Activated CD8-positive, alpha-beta T cell treated with anti-CD3 and anti-CD28 coated beads, Interleukin-2, amount 10 ng/mL, durations not matched to agents 7 days and 5 days (primary cell): ENCODE data around the gene SAMD4B. TPM values are rescaled to one million over a fixed set of nuclear protein-coding genes. Genes with fewer than 3 reads are reported as not detected.

ENCODE experiments used
- ATAC-seq: fragments of 150-1000 bp; cut with Tn5 transposase; one replicate; pipeline ENCODE4 v1.10.0; 2021; ENCODE audit warnings: moderate library complexity
- CTCF ChIA-PET: fragments of 350-600 bp; sonication (Branson Sonifier 250); formaldehyde crosslinking; loops from one replicate; lab custom pipeline; 2021; ENCODE audit warnings: antibody characterized with exemption; lab: Charles Lee
- POLR2A ChIA-PET: fragments of 350-600 bp; sonication (Branson Sonifier 250); formaldehyde crosslinking; loops from one replicate; lab custom pipeline; 2021; ENCODE audit warnings: antibody characterized with exemption; lab: Charles Lee
- DNase-seq: peaks from one replicate; pipeline ENCODE4 v3.0.0-alpha.2; 2020
- H3K27ac Mint-ChIP-seq: one replicate; pipeline ENCODE4 v1.8.0; 2021; ENCODE audit warnings: mild to moderate bottlenecking, mixed read lengths
- H3K27me3 Mint-ChIP-seq: one replicate; pipeline ENCODE4 v1.8.0; 2021; ENCODE audit warnings: low read depth, mixed read lengths
- H3K36me3 Mint-ChIP-seq: one replicate; pipeline ENCODE4 v1.8.0; 2021; ENCODE audit warnings: low read depth, mixed read lengths
- H3K4me1 Mint-ChIP-seq: one replicate; pipeline ENCODE4 v1.8.0; 2021; ENCODE audit warnings: low read depth, mixed read lengths
- H3K4me3 Mint-ChIP-seq: one replicate; pipeline ENCODE4 v1.8.0; 2021; ENCODE audit warnings: mild to moderate bottlenecking, mixed read lengths
- H3K9me3 Mint-ChIP-seq: one replicate; pipeline ENCODE4 v1.8.0; 2022; ENCODE audit warnings: mixed read lengths; ENCODE audit not compliant: insufficient read depth
- total RNA-seq, 2 experiments: library from RNA; stranded (reverse); gene quantifications; one replicate each; pipeline ENCODE4 v1.2.3, GENCODE V29; 2021

The SAMD4B gene
- total RNA-seq, 2 experiments from 2014 or later: 43.7 to 44.5 TPM

DNA sequence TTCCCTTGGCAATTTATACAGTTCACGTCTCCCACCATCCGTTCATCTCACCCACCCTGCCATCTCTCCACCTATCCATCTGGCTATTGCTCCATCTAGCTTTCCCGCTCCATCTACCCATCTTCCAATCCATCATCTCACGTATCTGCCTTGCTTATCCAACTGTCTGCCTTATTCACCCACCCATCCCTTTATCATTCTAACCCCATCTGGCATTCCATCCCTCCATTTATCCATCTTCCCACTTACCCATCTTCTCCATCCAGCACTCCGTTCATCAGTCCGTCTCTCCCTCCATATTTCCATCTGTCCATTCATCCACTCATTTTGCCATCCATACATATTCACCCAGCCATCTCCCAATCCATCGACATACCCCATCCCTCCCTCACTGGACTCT lies 83.5 kb downstream of the SAMD4B start:
- Mint-ChIP-seq H3K4me1 (peaks cover 5% of the 10 kb centered on the region), H3K4me3 (no peak overlapping the region), H3K27me3 (no peaks in the 10 kb centered on the region), H3K9me3 (no peaks in the 10 kb centered on the region), H3K27ac (no peak overlapping the region), H3K36me3 (peaks cover 15% of the 10 kb centered on the region)
- CTCF ChIA-PET: interaction anchor here (2.1 kb wide), 1 partner anchor 10 kb away, joined by 6 read pairs; the partner anchor contains the start of gene RPS16
- POLR2A ChIA-PET: interaction anchor here (1.5 to 3.1 kb wide), 2 partner anchors 10 to 34 kb away, joined by 4 to 25 read pairs; partner anchors contain the start of genes MED29, PAF1 and RPS16
- DNase-seq (no peak), ATAC-seq (no peak)

DNA sequence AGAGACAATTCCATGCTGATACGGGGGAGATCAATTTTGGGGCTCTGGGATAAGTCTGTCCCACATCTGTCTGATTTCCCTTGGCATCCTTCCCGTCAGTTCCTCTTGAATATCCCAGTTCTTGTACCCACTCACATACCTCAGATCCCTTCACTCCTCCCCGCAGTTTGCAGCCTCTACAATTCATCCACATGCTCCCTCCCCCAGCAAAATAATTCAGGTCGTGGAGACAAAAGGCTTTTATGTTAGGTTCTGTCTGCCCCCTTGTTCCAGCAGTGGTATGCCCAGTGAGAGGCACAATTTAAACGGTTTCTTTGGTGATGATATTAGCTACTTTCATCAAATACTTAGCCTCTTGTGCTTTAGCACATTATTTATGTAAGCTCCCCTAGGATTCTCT lies 83.9 kb downstream of the SAMD4B start:
- POLR2A ChIA-PET: interaction anchor here (1.5 to 3.1 kb wide), 2 partner anchors 9 to 35 kb away, joined by 4 to 25 read pairs; partner anchors contain the start of genes MED29, PAF1 and RPS16
- H3K27ac Mint-ChIP-seq: no peak overlapping the region
- H3K4me1 Mint-ChIP-seq: peaks cover 9% of the 10 kb centered on the region
- CTCF ChIA-PET: interaction anchor here (1.5 to 2.1 kb wide), 3 partner anchors 9 to 14 kb away, joined by 3 to 6 read pairs (median 5); partner anchors contain the start of gene RPS16
- H3K36me3 Mint-ChIP-seq: peaks cover 18% of the 10 kb centered on the region
- H3K27me3 Mint-ChIP-seq: no peaks in the 10 kb centered on the region
- ATAC-seq (no peak), DNase-seq (no peak)
- no peaks in the 10 kb centered on the region for H3K9me3 Mint-ChIP-seq
- no peak overlapping the region for H3K4me3 Mint-ChIP-seq

DNA sequence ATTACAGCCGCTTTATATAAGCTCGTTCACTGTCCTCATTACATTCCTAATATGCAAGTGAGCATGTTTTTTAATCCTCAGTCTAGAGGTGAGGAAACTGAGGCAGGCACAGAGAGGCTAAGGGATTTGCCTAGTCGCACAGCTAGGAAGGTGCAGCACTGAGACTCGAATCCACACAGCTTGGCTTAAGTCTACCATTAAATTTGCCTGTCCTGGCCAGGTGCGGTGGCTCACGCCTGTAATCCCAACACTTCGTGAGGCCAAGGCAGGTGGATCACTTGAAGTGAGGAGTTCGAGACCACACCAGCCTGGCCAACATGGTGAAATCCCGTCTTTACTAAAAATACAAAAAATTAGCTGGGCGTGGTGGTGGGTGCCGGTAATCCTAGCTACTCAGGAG lies 85.5 kb downstream of the SAMD4B start:
- H3K36me3 Mint-ChIP-seq: peaks cover 17% of the 10 kb centered on the region
- H3K4me3 Mint-ChIP-seq: no peak overlapping the region
- ChIA-PET CTCF (interaction anchor here (1.5 to 2.1 kb wide), 5 partner anchors 8 to 47 kb away, joined by 3 to 6 read pairs (median 5); partner anchors contain the start of genes PLEKHG2 and RPS16), POLR2A (interaction anchor here (1.2 to 3.1 kb wide), 4 partner anchors 8 to 26 kb away, joined by 4 to 25 read pairs (median 6); partner anchors contain the start of genes RPS16 and SUPT5H)
- H3K4me1 Mint-ChIP-seq: peaks cover 14% of the 10 kb centered on the region
- H3K9me3 Mint-ChIP-seq: no peaks in the 10 kb centered on the region
- ATAC-seq (no peak), DNase-seq (no peak)
- H3K27me3 Mint-ChIP-seq: no peaks in the 10 kb centered on the region
- no peak overlapping the region for H3K27ac Mint-ChIP-seq

DNA sequence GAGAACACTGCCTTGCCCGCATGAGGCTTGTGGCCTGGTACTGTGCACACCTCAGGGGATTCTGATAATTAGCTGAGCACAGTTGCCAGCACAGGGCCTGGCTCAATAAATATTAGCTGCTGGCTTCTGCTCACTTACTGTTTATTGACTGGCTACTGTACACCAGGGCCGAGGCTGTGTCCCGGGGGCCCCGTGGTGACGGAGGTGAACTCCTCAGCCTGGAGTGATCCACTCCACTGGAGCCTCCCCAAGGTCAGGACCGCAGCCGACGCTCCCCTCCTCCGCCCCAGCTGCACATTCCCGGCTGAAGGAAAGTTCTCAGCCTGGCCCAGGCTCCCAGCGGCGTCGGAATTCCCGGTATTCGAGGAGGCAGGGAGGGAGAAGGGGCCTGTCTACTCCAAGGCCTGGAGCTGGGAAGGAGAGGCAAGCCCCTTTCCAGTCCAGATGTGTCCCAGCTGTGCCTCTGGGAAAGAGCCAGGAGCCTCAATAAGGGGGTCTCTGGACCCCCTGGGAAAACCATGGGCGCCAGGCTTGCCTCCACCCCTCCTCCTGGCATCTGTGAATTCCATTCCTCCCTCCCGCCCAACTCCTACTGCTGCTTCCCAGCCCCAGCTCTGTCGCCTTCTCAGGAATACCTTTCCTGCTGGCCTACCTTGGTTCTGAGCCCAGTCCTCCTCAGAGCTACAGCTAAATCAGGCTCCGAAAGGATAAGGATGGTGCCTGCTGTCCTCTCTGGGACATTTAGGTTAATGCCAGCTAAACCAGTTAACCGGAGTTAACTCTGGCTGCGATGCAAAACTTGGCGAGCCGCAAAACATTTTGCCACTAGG lies 86.3 kb downstream of the SAMD4B start:
- no peaks in the 10 kb centered on the region for H3K27me3 Mint-ChIP-seq
- H3K4me1 Mint-ChIP-seq: peaks cover 22% of the 10 kb centered on the region
- DNase-seq (no peak), ATAC-seq (no peak)
- no peak overlapping the region for H3K27ac Mint-ChIP-seq
- H3K36me3 Mint-ChIP-seq: peaks cover 23% of the 10 kb centered on the region
- CTCF ChIA-PET: interaction anchor here (1.3 to 1.8 kb wide), 3 partner anchors 14 to 46 kb away, joined by 5 read pairs; partner anchors contain the start of gene PLEKHG2
- H3K4me3 Mint-ChIP-seq: no peak overlapping the region
- no peaks in the 10 kb centered on the region for H3K9me3 Mint-ChIP-seq
- POLR2A ChIA-PET: interaction anchor here (1.2 to 3.1 kb wide), 4 partner anchors 7 to 27 kb away, joined by 4 to 25 read pairs (median 6); partner anchors contain the start of genes RPS16 and SUPT5H

DNA sequence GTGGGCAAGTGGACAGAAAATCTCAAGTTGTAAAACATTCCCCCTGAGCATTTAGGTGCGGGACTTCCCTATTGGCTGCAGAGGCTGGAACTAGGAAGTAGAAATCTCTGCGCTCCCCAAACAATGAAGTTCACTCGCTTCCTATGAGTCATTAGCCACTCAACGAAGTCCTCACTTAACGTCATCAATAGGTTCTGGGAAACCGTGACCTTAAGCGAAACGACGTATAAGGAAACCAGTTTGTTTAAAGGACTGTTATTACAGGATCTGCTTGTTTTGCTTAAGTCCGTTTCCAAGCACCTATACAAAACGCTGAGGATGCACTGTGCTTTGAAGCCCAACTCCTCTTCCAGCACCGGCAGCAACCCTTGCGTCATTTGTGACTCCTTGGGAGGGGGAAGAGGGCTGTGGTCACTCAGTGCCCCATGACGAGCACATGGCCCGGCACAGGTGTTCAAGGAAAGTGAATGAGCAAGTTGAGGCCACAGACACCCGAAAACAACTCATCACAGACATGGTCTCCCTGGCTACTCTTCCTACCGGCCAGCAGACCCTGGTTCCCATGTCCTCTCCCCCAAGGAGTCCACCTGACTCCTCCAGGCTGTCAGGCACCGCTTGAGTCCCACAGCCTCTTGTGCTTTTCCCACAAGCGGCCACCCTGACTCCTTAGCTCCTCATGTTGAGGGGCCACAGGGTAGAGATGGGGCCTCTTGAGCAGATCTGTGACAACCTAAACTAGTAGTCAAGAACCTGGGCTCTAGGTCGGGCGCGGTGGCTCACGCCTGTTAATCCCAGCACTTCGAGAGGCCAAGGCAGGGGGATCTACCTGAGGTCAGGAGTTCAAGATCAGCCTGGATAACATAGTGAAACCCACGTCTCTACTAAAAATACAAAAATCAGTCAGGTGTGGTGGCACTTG lies 88.7 kb downstream of the SAMD4B start:
- Mint-ChIP-seq H3K27ac (peak overlapping the region; percentile 79), H3K27me3 (no peaks in the 10 kb centered on the region), H3K4me1 (peaks cover 41% of the 10 kb centered on the region), H3K9me3 (no peaks in the 10 kb centered on the region), H3K4me3 (peak overlapping the region; percentile 18), H3K36me3 (peaks cover 42% of the 10 kb centered on the region)
- CTCF ChIA-PET: interaction anchor here (1.5 kb wide), 1 partner anchor 16 kb away, joined by 3 read pairs; no protein-coding TSS in a partner anchor
- ATAC-seq: peak; percentile 52
- POLR2A ChIA-PET: interaction anchor here (2.4 kb wide), 1 partner anchor 14 kb away, joined by 13 read pairs; the partner anchor contains the start of gene SUPT5H
- peak; percentile 45 for DNase-seq

DNA sequence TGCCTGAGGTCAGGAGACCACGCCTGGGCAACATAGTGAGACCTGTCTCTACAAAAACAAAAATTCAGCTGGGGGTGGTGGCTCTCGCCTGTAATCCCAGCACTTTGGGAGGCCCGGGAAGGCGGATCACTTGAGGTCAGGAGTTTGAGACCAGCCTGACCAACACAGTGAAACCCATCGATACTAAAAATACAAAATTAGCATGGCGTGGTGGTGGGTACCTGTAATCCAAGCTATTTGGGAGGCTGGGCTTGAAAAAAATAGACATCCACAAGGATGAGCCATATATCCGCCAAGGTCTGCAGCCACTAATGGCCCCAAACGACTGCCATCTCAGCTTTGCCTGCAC lies 90.4 kb downstream of the SAMD4B start:
- Mint-ChIP-seq H3K4me3 (no peak overlapping the region), H3K27ac (no peak overlapping the region), H3K4me1 (peaks cover 53% of the 10 kb centered on the region), H3K27me3 (peaks cover 2% of the 10 kb centered on the region), H3K36me3 (peaks cover 46% of the 10 kb centered on the region), H3K9me3 (no peaks in the 10 kb centered on the region)
- no peak for DNase-seq
- CTCF ChIA-PET: interaction anchor here (1.5 kb wide), 1 partner anchor 18 kb away, joined by 3 read pairs; no protein-coding TSS in a partner anchor
- POLR2A ChIA-PET: interaction anchor here (0.7 to 2.5 kb wide), 4 partner anchors 11 to 25 kb away, joined by 3 to 13 read pairs (median 6); partner anchors contain the start of gene SUPT5H
- no peak for ATAC-seq

DNA sequence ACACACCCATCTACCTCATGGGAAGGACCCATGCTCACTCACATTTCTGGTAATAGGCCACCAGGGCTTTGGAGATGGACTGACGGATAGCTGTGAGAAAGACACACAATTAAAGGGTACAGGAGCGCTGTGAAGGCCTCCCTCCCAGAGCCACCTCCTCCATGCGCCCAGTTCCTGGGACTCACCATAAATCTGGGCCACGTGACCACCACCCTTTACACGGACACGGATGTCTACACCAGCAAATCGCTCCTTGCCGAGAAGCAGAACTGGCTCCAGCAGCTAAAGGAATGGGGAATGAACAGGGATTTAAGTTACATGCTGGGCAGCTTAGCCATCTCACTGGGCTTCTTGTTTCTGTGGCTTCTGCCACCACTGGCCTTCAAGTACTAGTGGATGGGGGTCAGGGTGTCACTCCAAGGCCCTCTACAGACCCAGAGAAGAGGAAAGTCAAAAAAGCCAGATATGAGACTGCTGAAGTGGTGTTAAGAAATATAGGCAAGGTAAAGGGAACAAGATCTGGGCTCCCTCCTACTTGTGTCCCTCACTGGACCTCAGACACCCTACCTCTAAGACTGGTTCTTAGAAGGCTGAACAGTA lies 91.4 kb downstream of the SAMD4B start:
- H3K9me3 Mint-ChIP-seq: no peaks in the 10 kb centered on the region
- peaks cover 53% of the 10 kb centered on the region for H3K4me1 Mint-ChIP-seq
- ATAC-seq (no peak), DNase-seq (no peak)
- peaks cover 2% of the 10 kb centered on the region for H3K27me3 Mint-ChIP-seq
- CTCF ChIA-PET: interaction anchor here (1.2 kb wide), 1 partner anchor 99 kb away, joined by 5 read pairs; the partner anchor contains the start of gene EID2B
- H3K4me3 Mint-ChIP-seq: peak overlapping the region; percentile 38
- peaks cover 46% of the 10 kb centered on the region for H3K36me3 Mint-ChIP-seq
- H3K27ac Mint-ChIP-seq: peak overlapping the region; percentile 52
- POLR2A ChIA-PET: interaction anchor here (1.0 to 3.5 kb wide), 4 partner anchors 12 to 29 kb away, joined by 4 to 58 read pairs (median 21); partner anchors contain the start of genes PLEKHG2, SUPT5H and ZFP36

DNA sequence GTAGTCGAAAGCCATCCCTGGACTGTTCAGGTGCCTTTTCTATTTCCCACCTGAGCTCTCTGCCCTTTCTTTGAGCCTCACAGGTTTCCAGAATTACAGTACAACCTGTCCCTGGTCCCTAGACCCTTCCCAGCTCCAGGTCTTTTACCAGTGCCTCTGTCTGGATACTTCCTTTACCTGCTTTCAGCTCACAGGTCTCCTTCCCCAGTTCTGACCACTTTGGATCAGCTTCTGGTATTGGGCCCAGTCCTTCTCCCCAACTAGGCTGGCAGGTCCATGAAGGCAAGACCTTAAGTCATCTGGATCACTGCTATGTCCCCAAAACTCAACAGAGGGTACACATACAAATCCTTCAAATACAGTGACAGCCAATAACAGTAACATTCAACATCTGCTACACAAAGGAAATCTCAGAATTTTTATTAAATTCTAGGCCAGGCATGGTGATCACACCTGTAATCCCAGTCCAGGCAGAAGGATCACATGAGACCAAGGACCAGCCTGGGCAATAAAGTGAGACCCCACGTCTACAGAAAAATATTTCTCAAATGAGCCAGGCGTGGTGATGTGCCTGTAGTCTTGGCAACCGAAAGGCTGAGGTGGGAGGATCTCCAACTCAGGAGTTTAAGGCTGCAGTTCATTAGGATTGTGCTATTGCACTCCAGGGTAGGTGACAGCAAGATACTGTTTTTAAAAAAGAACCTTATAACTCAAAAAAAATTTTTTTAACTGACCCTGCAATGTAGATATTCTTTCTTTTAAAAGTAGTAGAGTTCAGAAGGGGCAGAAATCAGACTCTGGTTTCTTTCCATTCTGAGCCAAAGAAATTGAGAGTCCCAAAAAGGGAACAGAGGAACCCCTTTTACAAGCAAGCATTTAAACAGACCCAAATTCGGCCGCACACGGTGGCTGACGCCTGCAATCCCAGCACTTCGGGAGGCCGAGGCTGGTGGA lies 92.2 kb downstream of the SAMD4B start:
- Mint-ChIP-seq H3K36me3 (peaks cover 46% of the 10 kb centered on the region), H3K27ac (peak overlapping the region; percentile 77), H3K27me3 (peaks cover 2% of the 10 kb centered on the region), H3K4me1 (peaks cover 53% of the 10 kb centered on the region), H3K4me3 (peak overlapping the region; percentile 99), H3K9me3 (no peaks in the 10 kb centered on the region)
- ChIA-PET CTCF (interaction anchor here (1.1 to 1.7 kb wide), 9 partner anchors 11 to 238 kb away, joined by 4 to 33 read pairs (median 7); partner anchors contain the start of genes EID2B, PLEKHG2 and SUPT5H), POLR2A (interaction anchor here (0.8 to 3.5 kb wide), 17 partner anchors 8 to 123 kb away, joined by 3 to 64 read pairs (median 17); partner anchors contain the start of genes EID2, GMFG, MED29 and PAF1)
- ATAC-seq: no peak
- DNase-seq: no peak
